ENCODE data around the gene MAPRE3.

MAPRE3 gene

GRCh38 chr2:27038012-27038411, 67.6 kb downstream of the MAPRE3 start:
- DNase-seq (ENCODE audit: low read depth in 2 of 2) = no peak
- H3K4me3 ChIP-seq (replicated peaks in 1 of 2; ENCODE audit: low read depth in 2 of 2, low read length in 2 of 2) = no peak overlapping the region
- no peak for TF ChIP-seq CTCF (IDR thresholded peaks at IDR 0.05; ENCODE audit: low read depth, low read length)

GRCh38 chr2:27038631-27039339, 68.3 kb downstream of the MAPRE3 start:
- no peak for DNase-seq (ENCODE audit: low read depth in 2 of 2)
- H3K4me3 ChIP-seq (replicated peaks in 1 of 2; ENCODE audit: low read depth in 2 of 2, low read length in 2 of 2) = no peak overlapping the region
- no peak for TF ChIP-seq CTCF (IDR thresholded peaks at IDR 0.05; ENCODE audit: low read depth, low read length)

GRCh38 chr2:27039426-27039825, 69.0 kb downstream of the MAPRE3 start:
- H3K4me3 ChIP-seq (replicated peaks in 1 of 2; ENCODE audit: low read depth in 2 of 2, low read length in 2 of 2) = no peak overlapping the region
- no peak for DNase-seq (ENCODE audit: low read depth in 2 of 2)
- no peak for TF ChIP-seq CTCF (IDR thresholded peaks at IDR 0.05; ENCODE audit: low read depth, low read length)

- no peak for DNase-seq (ENCODE audit: low read depth in 2 of 2)
- no peak overlapping the region for H3K4me3 ChIP-seq (replicated peaks in 1 of 2; ENCODE audit: low read depth in 2 of 2, low read length in 2 of 2)
- no peak for TF ChIP-seq CTCF (IDR thresholded peaks at IDR 0.05; ENCODE audit: low read depth, low read length)
Measured at GRCh38 chr2:27039871-27040270, 69.4 kb downstream of the MAPRE3 start.

GRCh38 chr2:27040282-27040681, 69.8 kb downstream of the MAPRE3 start:
- no peak overlapping the region for H3K4me3 ChIP-seq (replicated peaks in 1 of 2; ENCODE audit: low read depth in 2 of 2, low read length in 2 of 2)
- no peak for TF ChIP-seq CTCF (IDR thresholded peaks at IDR 0.05; ENCODE audit: low read depth, low read length)
- no peak for DNase-seq (ENCODE audit: low read depth in 2 of 2)

GRCh38 chr2:27041752-27042151, 71.3 kb downstream of the MAPRE3 start:
- no peak for TF ChIP-seq CTCF (IDR thresholded peaks at IDR 0.05; ENCODE audit: low read depth, low read length)

GRCh38 chr2:27042159-27042661, 71.8 kb downstream of the MAPRE3 start:
- no peak for TF ChIP-seq CTCF (IDR thresholded peaks at IDR 0.05; ENCODE audit: low read depth, low read length)
- H3K4me3 ChIP-seq (replicated peaks in 1 of 2; ENCODE audit: low read depth in 2 of 2, low read length in 2 of 2) = no peak overlapping the region
- no peak for DNase-seq (ENCODE audit: low read depth in 2 of 2)

More at GRCh38 chr2:27041752-27042151, 71.3 kb downstream of the MAPRE3 start:
- DNase-seq (ENCODE audit: low read depth in 2 of 2) = no peak
- no peak overlapping the region for H3K4me3 ChIP-seq (replicated peaks in 1 of 2; ENCODE audit: low read depth in 2 of 2, low read length in 2 of 2)
